ENCODE measurements around the gene PIH1D1. TPM values are rescaled to one million over a fixed set of nuclear protein-coding genes. Genes with fewer than 3 reads are reported as not detected.

The PIH1D1 gene
- total and polyA plus RNA-seq, 2 of the 8 experiments (the other 6 are each of a cell fraction or from before 2014, with no cell fraction given): 146 to 195 TPM

DNA sequence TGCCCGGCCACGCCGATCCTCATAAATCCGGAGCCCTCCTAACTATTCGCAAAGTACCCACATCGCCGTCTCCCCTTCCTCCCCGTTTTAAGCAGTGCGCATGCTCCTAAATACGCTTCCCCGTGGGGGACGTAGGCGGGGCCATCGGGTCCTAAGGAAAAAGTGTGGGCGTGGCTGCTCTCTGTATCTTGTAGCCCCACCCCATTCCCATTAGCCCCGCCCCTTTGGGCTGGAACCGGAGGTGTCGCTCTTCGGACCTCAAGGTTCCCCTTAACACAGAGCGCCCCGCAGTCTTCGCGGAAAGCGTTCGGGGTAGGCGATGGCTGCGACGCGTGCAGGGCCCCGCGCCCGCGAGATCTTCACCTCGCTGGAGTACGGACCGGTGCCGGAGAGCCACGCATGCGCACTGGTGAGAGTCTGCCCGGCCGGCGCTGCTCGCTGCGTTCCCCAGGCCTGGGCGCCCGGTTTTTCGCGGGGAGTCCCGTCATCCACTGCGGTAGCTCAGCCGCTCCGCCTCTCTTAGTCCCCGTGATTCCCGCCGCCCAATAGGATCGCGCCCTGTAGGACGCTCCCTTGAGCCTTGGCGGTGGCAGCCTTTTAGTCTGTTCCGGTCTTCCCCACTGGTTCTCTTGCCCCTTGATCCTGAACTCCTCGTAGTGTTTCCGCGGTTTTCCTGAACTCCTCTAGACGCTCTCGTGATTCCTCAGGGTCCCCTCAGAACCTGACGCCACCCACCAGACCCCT, 1.6 kb upstream of the PIH1D1 start, which contains the start of gene ALDH16A1 (continued):
- TF ChIP-seq, protein P1, sequence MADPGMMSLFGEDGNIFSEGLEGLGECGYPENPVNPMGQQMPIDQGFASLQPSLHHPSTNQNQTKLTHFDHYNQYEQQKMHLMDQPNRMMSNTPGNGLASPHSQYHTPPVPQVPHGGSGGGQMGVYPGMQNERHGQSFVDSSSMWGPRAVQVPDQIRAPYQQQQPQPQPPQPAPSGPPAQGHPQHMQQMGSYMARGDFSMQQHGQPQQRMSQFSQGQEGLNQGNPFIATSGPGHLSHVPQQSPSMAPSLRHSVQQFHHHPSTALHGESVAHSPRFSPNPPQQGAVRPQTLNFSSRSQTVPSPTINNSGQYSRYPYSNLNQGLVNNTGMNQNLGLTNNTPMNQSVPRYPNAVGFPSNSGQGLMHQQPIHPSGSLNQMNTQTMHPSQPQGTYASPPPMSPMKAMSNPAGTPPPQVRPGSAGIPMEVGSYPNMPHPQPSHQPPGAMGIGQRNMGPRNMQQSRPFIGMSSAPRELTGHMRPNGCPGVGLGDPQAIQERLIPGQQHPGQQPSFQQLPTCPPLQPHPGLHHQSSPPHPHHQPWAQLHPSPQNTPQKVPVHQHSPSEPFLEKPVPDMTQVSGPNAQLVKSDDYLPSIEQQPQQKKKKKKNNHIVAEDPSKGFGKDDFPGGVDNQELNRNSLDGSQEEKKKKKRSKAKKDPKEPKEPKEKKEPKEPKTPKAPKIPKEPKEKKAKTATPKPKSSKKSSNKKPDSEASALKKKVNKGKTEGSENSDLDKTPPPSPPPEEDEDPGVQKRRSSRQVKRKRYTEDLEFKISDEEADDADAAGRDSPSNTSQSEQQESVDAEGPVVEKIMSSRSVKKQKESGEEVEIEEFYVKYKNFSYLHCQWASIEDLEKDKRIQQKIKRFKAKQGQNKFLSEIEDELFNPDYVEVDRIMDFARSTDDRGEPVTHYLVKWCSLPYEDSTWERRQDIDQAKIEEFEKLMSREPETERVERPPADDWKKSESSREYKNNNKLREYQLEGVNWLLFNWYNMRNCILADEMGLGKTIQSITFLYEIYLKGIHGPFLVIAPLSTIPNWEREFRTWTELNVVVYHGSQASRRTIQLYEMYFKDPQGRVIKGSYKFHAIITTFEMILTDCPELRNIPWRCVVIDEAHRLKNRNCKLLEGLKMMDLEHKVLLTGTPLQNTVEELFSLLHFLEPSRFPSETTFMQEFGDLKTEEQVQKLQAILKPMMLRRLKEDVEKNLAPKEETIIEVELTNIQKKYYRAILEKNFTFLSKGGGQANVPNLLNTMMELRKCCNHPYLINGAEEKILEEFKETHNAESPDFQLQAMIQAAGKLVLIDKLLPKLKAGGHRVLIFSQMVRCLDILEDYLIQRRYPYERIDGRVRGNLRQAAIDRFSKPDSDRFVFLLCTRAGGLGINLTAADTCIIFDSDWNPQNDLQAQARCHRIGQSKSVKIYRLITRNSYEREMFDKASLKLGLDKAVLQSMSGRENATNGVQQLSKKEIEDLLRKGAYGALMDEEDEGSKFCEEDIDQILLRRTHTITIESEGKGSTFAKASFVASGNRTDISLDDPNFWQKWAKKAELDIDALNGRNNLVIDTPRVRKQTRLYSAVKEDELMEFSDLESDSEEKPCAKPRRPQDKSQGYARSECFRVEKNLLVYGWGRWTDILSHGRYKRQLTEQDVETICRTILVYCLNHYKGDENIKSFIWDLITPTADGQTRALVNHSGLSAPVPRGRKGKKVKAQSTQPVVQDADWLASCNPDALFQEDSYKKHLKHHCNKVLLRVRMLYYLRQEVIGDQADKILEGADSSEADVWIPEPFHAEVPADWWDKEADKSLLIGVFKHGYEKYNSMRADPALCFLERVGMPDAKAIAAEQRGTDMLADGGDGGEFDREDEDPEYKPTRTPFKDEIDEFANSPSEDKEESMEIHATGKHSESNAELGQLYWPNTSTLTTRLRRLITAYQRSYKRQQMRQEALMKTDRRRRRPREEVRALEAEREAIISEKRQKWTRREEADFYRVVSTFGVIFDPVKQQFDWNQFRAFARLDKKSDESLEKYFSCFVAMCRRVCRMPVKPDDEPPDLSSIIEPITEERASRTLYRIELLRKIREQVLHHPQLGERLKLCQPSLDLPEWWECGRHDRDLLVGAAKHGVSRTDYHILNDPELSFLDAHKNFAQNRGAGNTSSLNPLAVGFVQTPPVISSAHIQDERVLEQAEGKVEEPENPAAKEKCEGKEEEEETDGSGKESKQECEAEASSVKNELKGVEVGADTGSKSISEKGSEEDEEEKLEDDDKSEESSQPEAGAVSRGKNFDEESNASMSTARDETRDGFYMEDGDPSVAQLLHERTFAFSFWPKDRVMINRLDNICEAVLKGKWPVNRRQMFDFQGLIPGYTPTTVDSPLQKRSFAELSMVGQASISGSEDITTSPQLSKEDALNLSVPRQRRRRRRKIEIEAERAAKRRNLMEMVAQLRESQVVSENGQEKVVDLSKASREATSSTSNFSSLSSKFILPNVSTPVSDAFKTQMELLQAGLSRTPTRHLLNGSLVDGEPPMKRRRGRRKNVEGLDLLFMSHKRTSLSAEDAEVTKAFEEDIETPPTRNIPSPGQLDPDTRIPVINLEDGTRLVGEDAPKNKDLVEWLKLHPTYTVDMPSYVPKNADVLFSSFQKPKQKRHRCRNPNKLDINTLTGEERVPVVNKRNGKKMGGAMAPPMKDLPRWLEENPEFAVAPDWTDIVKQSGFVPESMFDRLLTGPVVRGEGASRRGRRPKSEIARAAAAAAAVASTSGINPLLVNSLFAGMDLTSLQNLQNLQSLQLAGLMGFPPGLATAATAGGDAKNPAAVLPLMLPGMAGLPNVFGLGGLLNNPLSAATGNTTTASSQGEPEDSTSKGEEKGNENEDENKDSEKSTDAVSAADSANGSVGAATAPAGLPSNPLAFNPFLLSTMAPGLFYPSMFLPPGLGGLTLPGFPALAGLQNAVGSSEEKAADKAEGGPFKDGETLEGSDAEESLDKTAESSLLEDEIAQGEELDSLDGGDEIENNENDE (IDR thresholded peaks at IDR 0.05; ENCODE audit: insufficient replicate concordance, low read length): no peak
- TF ChIP-seq CREB1 (IDR thresholded peaks at IDR 0.05) (peak; percentile 69), SP1 (IDR thresholded peaks at IDR 0.05; ENCODE audit: low read depth, low read length) (peak; percentile 60; the same call in 1 of the 2 replicates), SIRT6 (IDR thresholded peaks at IDR 0.05; ENCODE audit: low read length) (no peak), SIX5 (IDR thresholded peaks at IDR 0.05; ENCODE audit: low read depth, low read length) (no peak), CHD2 (IDR thresholded peaks at IDR 0.05; ENCODE audit: low read length) (peak; percentile 83), EZH2 (IDR thresholded peaks at IDR 0.05; ENCODE audit: low read depth, low read length, severe bottlenecking) (no peak), RAD21 (IDR thresholded peaks at IDR 0.05 in 1 of 2, conservative IDR thresholded peaks at IDR 0.05 in 1 of 2; ENCODE audit: low read depth in 2 of 2, low read length in 2 of 2) (no peak)
- TF ChIP-seq, protein P2, sequence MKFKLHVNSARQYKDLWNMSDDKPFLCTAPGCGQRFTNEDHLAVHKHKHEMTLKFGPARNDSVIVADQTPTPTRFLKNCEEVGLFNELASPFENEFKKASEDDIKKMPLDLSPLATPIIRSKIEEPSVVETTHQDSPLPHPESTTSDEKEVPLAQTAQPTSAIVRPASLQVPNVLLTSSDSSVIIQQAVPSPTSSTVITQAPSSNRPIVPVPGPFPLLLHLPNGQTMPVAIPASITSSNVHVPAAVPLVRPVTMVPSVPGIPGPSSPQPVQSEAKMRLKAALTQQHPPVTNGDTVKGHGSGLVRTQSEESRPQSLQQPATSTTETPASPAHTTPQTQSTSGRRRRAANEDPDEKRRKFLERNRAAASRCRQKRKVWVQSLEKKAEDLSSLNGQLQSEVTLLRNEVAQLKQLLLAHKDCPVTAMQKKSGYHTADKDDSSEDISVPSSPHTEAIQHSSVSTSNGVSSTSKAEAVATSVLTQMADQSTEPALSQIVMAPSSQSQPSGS (IDR thresholded peaks at IDR 0.05; ENCODE audit: low read length): no peak

All from H1 (cell line).